Upper lobe of right lung (tissue), 1 donor: Measurements from ENCODE around the gene C12orf76. TPM values are rescaled to one million over a fixed set of nuclear protein-coding genes. Genes with fewer than 3 reads are reported as not detected.

ENCODE experiments used
- ATAC-seq: fragments of 200-7000 bp; cut with Tn5 transposase; one replicate; pipeline ENCODE4 v1.9.1; 2020; ENCODE audit warnings: mild to moderate bottlenecking, moderate library complexity
- DNase-seq: peaks from one replicate; pipeline ENCODE4 v3.0.0-alpha.2; 2020
- H3K27ac ChIP-seq: fragments of 200-600 bp; one replicate; pipeline ENCODE4 v1.8.0; 2022
- H3K27me3 ChIP-seq: fragments of 200-600 bp; one replicate; pipeline ENCODE4 v1.8.0; 2022; ENCODE audit warnings: mild to moderate bottlenecking
- H3K36me3 ChIP-seq: fragments of 200-600 bp; one replicate; pipeline ENCODE4 v1.8.0; 2022
- H3K4me1 ChIP-seq: fragments of 200-600 bp; one replicate; pipeline ENCODE4 v1.8.0; 2022
- H3K4me3 ChIP-seq: fragments of 200-600 bp; one replicate; pipeline ENCODE4 v1.8.0; 2022; ENCODE audit warnings: mild to moderate bottlenecking
- H3K9me3 ChIP-seq: fragments of 200-600 bp; one replicate; pipeline ENCODE4 v1.8.0; 2022
- intact Hi-C: fragments of 100-400 bp; cut with DNase I; formaldehyde crosslinking; loops from one replicate; pipeline ENCODE4 v1.11.0; 2022
- total RNA-seq: library from RNA; stranded (reverse); fragmentation: NEBNext Ultra II Directional; extraction: Animal tissue kit (Norgen Biotek cat#: 25700); gene quantifications from one replicate; pipeline ENCODE4 v1.2.1, GENCODE V29; 2021
- TF ChIP-seq, protein P1 (sequence below): fragments of 200-600 bp; IDR thresholded peaks from one replicate; pipeline ENCODE4 v1.8.0; 2022; ENCODE audit warnings: antibody characterized with exemption
- donor health status: DM: no; HTN: yes; CAD: no; lungs with severe emphysema.

C12orf76 gene
- total RNA-seq, 1 donor from 2014 or later, result 25.0 TPM

DNA sequence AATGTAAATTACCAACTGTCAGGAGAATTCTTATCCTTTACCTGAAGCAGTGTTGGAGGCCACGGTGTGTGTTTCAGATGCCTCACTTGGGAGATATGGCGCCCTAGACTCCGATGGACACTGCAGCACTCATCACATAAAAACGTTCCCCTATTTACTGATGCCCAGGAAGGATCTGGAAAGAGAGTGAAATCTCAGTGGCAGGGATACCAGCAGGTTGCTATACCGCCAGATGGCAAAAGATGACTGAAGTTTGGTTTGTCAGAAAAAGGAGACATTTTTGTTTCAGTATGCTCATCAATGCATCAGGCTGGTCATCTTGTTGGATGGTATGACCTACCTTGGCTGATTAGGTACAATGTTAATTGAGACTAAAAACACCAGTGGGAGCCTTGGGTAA is 56.7 kb downstream of the C12orf76 start:
- H3K36me3 ChIP-seq, result peaks cover 50% of the 10 kb centered on the region
- H3K27me3 ChIP-seq, result no peaks in the 10 kb centered on the region
- intact Hi-C loops, result no loop called here
- no peaks in the 10 kb centered on the region for H3K9me3 ChIP-seq
- no peak for DNase-seq
- no peak for ATAC-seq
- H3K4me1 ChIP-seq, result peaks cover 18% of the 10 kb centered on the region
- TF ChIP-seq, protein P1, sequence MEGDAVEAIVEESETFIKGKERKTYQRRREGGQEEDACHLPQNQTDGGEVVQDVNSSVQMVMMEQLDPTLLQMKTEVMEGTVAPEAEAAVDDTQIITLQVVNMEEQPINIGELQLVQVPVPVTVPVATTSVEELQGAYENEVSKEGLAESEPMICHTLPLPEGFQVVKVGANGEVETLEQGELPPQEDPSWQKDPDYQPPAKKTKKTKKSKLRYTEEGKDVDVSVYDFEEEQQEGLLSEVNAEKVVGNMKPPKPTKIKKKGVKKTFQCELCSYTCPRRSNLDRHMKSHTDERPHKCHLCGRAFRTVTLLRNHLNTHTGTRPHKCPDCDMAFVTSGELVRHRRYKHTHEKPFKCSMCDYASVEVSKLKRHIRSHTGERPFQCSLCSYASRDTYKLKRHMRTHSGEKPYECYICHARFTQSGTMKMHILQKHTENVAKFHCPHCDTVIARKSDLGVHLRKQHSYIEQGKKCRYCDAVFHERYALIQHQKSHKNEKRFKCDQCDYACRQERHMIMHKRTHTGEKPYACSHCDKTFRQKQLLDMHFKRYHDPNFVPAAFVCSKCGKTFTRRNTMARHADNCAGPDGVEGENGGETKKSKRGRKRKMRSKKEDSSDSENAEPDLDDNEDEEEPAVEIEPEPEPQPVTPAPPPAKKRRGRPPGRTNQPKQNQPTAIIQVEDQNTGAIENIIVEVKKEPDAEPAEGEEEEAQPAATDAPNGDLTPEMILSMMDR, result no peak
- no peak overlapping the region for H3K4me3 ChIP-seq
- no peak overlapping the region for H3K27ac ChIP-seq

Other genes starting within 250 kb of the C12orf76 start
- gene TRPV4, start 215.1 kb downstream of the C12orf76 start, total RNA-seq, result 4.5 TPM
- gene GLTP, start 168.0 kb downstream of the C12orf76 start, total RNA-seq, result 44.0 TPM
- gene TCHP, start 148.2 kb downstream of the C12orf76 start, total RNA-seq, result 16.5 TPM
- gene GIT2, start 52.2 kb downstream of the C12orf76 start, total RNA-seq, result 52.1 TPM
- 54.0 TPM for gene ANKRD13A, start 49.1 kb downstream of the C12orf76 start, total RNA-seq
- gene IFT81, start 75.8 kb upstream of the C12orf76 start, total RNA-seq, result 7.3 TPM
- gene ATP2A2, start 232.7 kb upstream of the C12orf76 start, total RNA-seq, result 173 TPM